ENCODE results near the gene SC5D.

- TF ChIP-seq POLR2A (IDR thresholded peaks at IDR 0.05) = no peak
- TF ChIP-seq, protein P1, sequence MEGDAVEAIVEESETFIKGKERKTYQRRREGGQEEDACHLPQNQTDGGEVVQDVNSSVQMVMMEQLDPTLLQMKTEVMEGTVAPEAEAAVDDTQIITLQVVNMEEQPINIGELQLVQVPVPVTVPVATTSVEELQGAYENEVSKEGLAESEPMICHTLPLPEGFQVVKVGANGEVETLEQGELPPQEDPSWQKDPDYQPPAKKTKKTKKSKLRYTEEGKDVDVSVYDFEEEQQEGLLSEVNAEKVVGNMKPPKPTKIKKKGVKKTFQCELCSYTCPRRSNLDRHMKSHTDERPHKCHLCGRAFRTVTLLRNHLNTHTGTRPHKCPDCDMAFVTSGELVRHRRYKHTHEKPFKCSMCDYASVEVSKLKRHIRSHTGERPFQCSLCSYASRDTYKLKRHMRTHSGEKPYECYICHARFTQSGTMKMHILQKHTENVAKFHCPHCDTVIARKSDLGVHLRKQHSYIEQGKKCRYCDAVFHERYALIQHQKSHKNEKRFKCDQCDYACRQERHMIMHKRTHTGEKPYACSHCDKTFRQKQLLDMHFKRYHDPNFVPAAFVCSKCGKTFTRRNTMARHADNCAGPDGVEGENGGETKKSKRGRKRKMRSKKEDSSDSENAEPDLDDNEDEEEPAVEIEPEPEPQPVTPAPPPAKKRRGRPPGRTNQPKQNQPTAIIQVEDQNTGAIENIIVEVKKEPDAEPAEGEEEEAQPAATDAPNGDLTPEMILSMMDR (IDR thresholded peaks at IDR 0.05) = no peak
Observed at GRCh38 chr11:121326230-121326629, 33.7 kb downstream of the SC5D start.

Data from adrenal gland (tissue), 5 donors.